HG03280 (cell line): ENCODE results near the gene ENAH.
"Not testable (repeated sequence)": the region's sequence is repeated elsewhere in the genome, so short reads cannot be mapped to it uniquely, and the experiment has no call there.

Experiments used
- ATAC-seq: cut with Tn5 transposase; IDR thresholded peaks from one replicate; pipeline ENCODE4 v1.9.1; 2021; ENCODE audit warnings: mild to moderate bottlenecking, moderate library complexity; ENCODE audit not compliant: unreplicated experiment

Gene ENAH

GRCh38 chr1:225474986-225475820 lies 177.7 kb downstream of the ENAH start:
- ATAC-seq: peak; percentile 75

DNA sequence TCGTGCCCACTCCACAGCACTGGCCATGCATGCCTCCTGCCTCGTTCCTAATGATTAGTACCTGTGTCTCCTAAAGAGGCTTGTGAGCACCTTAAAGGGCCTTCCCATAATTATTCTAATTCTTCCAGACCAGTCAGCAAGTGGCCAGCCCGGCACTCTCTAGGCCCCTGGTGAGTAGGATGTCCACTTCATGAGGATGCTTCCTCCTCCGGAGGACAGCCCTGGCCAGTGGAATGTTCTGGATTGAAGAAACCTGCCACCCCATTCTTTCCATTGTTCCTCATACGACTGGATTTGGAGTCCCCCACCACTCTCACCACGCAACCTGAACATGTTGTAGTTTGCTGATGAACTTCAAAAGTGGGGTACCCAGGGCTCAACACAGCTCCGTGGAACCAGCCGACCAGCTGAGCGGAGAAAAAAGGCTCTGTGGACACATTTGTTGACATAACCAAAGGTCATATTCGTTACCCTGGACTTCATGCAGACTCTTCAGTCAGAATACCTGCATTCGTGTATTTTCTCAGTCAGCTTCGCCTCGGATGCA lies 178.4 kb downstream of the ENAH start:
- ATAC-seq: no peak

- ATAC-seq: not testable (repeated sequence)
Observed at GRCh38 chr1:225473676-225474438, 179.1 kb downstream of the ENAH start.

- ATAC-seq: not testable (repeated sequence)
Observed at GRCh38 chr1:225473266-225473665, 179.7 kb downstream of the ENAH start.

DNA sequence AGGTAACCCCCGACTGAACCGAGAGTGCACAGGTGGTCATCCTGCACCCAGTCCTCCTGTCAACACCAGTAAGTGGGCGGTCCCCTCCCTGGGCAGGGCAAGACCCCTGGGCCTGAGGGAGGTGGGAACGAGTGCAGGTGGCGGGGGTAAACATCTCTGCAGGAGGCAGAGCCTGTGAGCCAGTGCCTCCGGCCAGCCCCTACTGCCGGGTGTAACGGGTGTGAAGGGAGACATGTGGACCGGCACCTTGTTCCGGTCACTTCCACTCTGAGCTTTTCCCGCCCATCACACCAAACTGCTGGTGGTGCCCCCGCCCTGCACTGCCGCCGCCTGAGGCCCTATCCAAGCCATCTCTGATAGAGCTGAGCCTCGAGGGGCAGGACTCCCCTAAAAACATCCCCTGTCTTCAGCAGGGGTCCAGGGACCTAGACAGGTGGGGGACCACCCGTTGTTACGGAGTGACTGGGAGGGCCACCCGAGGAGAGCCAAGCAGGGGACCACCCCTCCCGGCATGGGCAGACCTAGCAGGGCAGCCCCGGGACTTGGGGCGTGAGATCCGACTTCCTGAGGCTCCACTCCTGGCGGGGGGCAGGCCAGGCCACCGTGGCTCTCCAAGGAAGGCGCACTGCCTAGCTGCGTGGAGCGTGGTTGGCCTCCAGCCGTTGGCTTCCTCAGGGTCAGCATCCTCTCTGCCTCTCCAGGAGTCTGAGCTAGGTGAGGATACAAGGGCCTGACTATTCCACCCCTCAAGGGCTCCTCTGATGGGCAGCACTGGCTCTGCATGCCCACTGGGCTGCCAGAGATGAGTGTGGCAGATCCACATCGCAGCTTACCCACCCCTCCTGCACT lies 181.2 kb downstream of the ENAH start:
- no peak for ATAC-seq

GRCh38 chr1:225471109-225471452 lies 181.8 kb downstream of the ENAH start:
- ATAC-seq: no peak

GRCh38 chr1:225470211-225471108 lies 182.5 kb downstream of the ENAH start:
- ATAC-seq: no peak

DNA sequence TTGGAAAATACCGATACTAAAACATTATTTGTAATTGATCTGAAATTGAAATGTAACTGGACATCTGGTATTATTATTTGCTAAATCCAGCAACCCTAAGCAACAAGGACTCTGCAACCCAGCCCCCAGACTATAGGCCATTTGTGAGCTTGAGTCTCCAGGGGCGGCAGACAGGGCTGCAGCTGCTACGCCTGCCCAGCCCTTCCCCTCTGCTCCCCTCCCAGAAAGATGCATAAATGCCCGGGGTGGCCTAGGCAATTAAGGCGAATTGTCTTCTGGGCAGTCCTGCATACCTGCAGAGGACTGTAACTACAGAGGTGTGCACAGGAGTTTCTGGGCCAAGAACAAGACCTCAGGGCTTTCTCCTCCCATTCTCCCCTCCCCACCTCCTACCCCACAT lies 183.9 kb downstream of the ENAH start:
- ATAC-seq: no peak

- ATAC-seq: no peak
Observed at GRCh38 chr1:225468270-225469020, 184.5 kb downstream of the ENAH start.

DNA sequence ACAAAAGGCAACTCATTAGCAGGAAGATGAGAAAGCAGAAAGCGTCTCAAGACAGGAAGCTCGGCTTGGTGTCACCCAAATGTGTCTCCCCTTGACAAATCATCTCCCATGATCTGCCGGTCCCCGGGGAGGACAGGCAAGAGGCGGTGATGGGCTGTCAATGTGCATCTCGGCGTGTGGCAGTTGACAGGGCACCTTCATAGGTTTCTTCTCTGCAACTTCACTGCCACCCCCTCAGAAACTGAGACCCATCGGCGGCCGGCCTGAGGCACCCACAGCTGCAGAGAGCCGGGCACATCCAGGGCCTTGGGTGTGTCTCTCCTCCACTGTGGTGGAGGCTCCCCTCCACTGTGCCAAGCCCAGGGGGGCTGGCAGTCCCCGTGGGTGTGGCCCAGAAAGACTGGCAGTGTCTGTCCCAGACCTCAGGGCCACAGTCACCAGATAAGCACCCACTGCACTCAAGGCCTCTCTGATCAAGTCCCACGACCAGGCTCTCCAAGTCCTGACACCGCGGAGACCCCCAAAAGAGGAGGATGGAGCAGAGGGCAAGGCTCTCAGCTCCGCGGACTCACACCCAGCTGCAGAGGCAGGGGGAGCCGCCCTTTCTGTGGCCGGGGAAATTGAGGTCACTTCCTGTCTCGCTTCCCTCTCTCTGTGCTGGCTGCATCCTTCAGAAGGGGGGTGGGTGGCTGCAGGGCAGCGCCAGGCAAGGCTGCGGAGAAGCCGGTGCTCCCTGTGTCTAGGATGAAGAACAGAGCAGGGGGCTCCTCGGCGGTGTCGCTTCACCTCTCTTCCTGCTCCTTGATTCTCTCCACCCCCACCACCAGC lies 185.5 kb downstream of the ENAH start:
- ATAC-seq: peak; percentile 92

DNA sequence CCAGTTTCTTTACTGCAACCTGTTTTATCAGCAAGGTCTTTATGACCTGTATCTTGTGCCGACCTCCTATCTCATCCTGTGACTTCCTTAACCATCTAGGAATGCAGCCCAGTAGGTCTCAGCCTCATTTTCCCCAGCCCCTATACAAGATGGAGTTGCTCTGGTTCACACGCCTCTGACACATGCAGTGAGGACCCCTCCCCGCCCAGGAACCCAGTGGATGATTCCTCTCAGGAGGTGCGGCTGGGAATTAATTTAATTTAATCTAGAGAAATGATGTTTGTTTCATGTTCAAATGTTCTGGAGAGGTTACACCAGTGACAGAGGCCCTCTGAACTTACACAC lies 186.1 kb downstream of the ENAH start:
- no peak for ATAC-seq

GRCh38 chr1:225465793-225466517 lies 187.0 kb downstream of the ENAH start:
- ATAC-seq: no peak

DNA sequence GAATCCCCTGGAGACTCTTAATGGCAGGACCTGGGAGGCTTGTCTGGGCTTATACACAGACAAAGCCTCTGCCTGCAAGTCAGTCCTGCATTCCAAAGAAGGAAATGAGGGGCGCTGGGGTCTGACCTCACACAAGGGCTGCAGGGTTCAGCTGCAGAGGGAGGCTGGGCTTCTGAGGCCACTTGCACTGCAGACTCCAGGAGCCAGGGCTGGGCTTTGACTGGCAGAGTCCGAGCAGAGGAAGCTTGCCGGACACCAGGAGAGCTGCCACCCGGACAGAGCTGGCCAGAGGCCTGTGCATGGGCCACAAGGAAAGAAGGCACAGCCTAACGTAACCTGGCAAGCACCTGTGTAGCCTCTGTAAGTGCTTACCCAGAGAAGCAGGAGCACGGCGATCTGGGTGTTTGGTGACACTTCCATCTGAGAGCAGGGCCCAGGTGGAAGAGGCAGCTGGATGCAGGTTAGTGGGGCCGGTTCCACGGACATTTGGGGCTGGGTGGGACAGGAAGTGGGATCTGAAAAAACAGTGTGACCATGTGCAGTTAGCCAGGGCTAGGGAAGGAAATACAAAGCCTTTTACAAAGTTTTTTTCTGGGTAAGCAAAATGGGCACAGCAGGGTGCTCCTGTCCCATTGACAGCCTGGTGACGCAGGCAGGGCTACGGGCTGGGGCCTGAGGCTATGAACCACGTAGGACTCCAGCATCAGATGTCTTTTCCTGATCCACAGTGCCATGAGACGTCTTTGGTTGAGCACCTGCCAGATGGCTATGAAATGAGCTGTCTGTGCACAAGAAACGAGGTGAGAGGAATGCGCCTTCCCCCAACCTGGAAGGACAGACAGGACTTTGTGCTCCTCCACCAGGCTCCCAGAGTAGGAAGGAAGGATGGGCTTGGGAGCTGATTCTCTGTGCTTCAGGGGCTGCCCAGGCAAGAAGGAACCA lies 187.8 kb downstream of the ENAH start:
- no peak for ATAC-seq

- no peak for ATAC-seq
Observed at GRCh38 chr1:225462714-225463574, 190.0 kb downstream of the ENAH start.

GRCh38 chr1:225462429-225462713 lies 190.6 kb downstream of the ENAH start:
- ATAC-seq: no peak
